ENCODE results near the gene TBC1D22A.

GRCh38 chr22:46851311-46851710 lies 88.9 kb downstream of the TBC1D22A start:
- no peak for TF ChIP-seq POLR2AphosphoS5 (IDR thresholded peaks at IDR 0.05; ENCODE audit: low read depth, low read length)
- TF ChIP-seq TCF12 (IDR thresholded peaks at IDR 0.05) = no peak
- no peak for TF ChIP-seq CTCF (IDR thresholded peaks at IDR 0.05)
- TF ChIP-seq EP300 (IDR thresholded peaks at IDR 0.05; ENCODE audit: borderline replicate concordance in 1 of 2, low read depth in 1 of 2, low read length in 1 of 2) = no peak
